ENCODE measurements around the gene MCAT. TPM values are rescaled to one million over a fixed set of nuclear protein-coding genes. Genes with fewer than 3 reads are reported as not detected.

MCAT gene
- total RNA-seq, 1 experiment from 2014 or later, result 23.9 TPM

DNA sequence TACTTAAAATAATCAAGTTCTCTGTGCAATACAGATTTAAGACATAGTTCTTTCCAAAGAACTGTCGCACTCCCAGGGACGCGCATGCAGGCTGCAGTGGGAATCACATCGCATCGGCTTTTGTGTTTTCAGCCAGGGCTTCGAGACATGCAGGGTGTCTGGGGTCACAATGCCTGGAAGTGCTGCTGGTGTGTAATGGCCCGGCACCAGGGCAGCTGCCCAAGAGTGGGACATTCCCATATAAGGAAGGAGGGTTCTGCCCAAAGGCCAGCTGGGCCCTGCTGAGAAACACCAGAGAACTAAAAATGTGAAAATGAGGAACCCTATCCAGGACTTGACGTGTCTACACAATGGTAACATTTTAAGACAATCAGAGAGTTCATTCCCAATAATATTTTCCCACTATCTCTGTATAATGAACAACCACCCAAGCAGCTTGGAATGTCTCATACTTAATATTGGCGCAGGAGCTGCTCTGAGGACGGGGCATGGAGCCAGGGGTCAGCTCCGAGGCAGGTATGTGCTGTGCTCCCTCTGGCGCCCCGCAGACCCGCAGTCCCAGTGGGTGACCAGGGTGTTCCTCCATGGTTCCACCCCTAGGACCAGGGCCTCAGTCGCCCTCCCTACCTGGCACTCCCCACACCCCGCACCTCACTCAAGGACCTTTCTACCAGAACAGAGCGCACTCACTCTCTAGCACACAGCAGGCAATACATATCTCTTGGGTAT, 11.3 kb downstream of the MCAT start:
- peaks cover 87% of the 10 kb centered on the region for H3K36me3 Mint-ChIP-seq (ENCODE audit: insufficient read depth, unreplicated experiment)
- BruUV-seq (replicated peaks), result no TSS peak
- CTCF ChIA-PET, result no interaction called here
- H3K27ac Mint-ChIP-seq (ENCODE audit: unreplicated experiment), result peak overlapping the region; percentile 61
- no peak for DNase-seq
- peaks cover 25% of the 10 kb centered on the region for H3K4me1 Mint-ChIP-seq (ENCODE audit: low read depth, unreplicated experiment)
- no peaks in the 10 kb centered on the region for H3K27me3 Mint-ChIP-seq (ENCODE audit: unreplicated experiment)
- TF ChIP-seq, protein P1, sequence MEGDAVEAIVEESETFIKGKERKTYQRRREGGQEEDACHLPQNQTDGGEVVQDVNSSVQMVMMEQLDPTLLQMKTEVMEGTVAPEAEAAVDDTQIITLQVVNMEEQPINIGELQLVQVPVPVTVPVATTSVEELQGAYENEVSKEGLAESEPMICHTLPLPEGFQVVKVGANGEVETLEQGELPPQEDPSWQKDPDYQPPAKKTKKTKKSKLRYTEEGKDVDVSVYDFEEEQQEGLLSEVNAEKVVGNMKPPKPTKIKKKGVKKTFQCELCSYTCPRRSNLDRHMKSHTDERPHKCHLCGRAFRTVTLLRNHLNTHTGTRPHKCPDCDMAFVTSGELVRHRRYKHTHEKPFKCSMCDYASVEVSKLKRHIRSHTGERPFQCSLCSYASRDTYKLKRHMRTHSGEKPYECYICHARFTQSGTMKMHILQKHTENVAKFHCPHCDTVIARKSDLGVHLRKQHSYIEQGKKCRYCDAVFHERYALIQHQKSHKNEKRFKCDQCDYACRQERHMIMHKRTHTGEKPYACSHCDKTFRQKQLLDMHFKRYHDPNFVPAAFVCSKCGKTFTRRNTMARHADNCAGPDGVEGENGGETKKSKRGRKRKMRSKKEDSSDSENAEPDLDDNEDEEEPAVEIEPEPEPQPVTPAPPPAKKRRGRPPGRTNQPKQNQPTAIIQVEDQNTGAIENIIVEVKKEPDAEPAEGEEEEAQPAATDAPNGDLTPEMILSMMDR (IDR thresholded peaks at IDR 0.05; ENCODE audit: unreplicated experiment), result no peak
- intact Hi-C loops (cut with micrococcal nuclease; ENCODE audit: unreplicated experiment), result no loop called here
- no peaks in the 10 kb centered on the region for H3K9me3 Mint-ChIP-seq (ENCODE audit: low read depth, unreplicated experiment)
- no peak overlapping the region for H3K4me3 Mint-ChIP-seq (ENCODE audit: low read depth, unreplicated experiment)

DNA sequence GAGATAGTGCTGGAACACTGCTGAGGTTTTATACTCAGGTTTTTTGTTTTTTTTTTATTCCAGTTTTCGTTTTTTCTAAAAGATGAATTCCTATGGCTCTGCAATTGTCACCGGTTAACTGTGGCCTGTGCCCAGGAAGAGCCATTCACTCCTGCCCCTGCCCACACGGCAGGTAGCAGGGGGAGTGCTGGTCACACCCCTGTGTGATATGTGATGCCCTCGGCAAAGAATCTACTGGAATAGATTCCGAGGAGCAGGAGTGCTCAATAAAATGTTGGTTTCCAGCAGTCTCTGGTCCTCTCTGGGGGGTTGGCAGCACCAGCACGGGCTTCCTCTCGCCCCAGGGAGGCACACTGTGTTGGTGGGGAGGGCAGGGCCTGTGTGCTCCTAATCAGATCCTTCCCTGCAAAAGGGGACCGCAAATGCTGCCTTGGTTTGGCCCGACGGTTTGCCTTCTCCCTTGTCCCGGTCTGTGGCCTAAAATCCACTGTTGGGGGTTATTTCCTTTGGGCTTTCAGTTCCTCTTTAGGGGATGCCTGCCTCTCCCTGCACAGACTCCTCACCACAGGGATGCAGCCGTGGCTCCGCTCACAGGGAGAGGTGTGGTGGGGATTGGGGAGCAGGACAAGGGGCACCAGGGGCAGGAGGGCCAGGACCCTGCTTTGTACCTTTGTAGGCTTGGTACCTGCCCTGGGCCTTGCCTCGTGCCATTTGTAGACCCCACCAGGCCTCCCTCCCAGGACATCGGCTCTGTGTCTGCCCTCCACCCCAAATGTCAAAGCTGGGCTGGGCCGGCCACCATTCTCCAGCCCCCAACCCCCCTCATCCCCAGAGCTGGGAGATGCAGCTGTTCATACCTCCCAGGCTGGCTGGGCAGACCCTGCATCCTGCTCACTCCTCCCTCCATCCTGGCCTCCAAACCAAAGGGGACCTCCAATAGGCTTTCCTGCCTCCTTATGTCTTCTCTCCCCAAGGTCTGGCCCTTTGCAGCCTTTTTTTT, 13.5 kb downstream of the MCAT start:
- peaks cover 31% of the 10 kb centered on the region for H3K4me1 Mint-ChIP-seq (ENCODE audit: low read depth, unreplicated experiment)
- no peak for DNase-seq
- no TSS peak for BruUV-seq (replicated peaks)
- H3K36me3 Mint-ChIP-seq (ENCODE audit: insufficient read depth, unreplicated experiment), result peaks cover 84% of the 10 kb centered on the region
- no peaks in the 10 kb centered on the region for H3K27me3 Mint-ChIP-seq (ENCODE audit: unreplicated experiment)
- TF ChIP-seq, protein P1 (IDR thresholded peaks at IDR 0.05; ENCODE audit: unreplicated experiment), result no peak
- CTCF ChIA-PET, result interaction anchor here (0.7 kb wide), 1 partner anchor 290 kb away, joined by 3 read pairs; no protein-coding TSS in a partner anchor
- peak overlapping the region; percentile 99 for H3K4me3 Mint-ChIP-seq (ENCODE audit: low read depth, unreplicated experiment)
- intact Hi-C loops (cut with micrococcal nuclease; ENCODE audit: unreplicated experiment), result no loop called here
- no peaks in the 10 kb centered on the region for H3K9me3 Mint-ChIP-seq (ENCODE audit: low read depth, unreplicated experiment)
- H3K27ac Mint-ChIP-seq (ENCODE audit: unreplicated experiment), result peak overlapping the region; percentile 94

DNA sequence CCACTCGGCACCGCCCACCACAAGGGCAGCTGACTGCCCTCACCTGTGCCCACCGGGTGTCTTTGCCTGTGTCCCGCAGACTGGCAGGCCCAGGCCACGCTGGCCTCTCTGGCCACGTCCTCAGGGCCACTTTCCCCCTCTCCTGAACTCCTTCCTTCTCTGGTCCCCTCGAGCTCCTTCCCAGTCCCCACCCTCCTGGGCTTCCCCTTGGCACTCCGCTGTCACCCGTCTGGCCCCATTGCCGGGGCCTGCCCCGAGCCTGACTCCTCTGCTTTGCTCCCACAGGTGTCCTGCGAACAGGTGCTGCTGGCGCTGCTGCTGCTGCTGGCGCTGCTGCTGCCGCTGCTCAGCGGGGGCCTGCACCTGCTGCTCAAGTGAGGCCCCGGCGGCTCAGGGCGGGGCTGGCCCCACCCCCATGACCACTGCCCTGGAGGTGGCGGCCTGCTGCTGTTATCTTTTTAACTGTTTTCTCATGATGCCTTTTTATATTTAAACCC, 14.2 kb downstream of the MCAT start:
- peak; percentile 75 for DNase-seq
- intact Hi-C loops (cut with micrococcal nuclease; ENCODE audit: unreplicated experiment), result no loop called here
- TF ChIP-seq, protein P1 (IDR thresholded peaks at IDR 0.05; ENCODE audit: unreplicated experiment), result no peak
- CTCF ChIA-PET, result interaction anchor here (0.7 kb wide), 1 partner anchor 291 kb away, joined by 3 read pairs; no protein-coding TSS in a partner anchor
- no peaks in the 10 kb centered on the region for H3K9me3 Mint-ChIP-seq (ENCODE audit: low read depth, unreplicated experiment)
- peak overlapping the region; percentile 94 for H3K27ac Mint-ChIP-seq (ENCODE audit: unreplicated experiment)
- no TSS peak for BruUV-seq (replicated peaks)
- peaks cover 31% of the 10 kb centered on the region for H3K4me1 Mint-ChIP-seq (ENCODE audit: low read depth, unreplicated experiment)
- H3K4me3 Mint-ChIP-seq (ENCODE audit: low read depth, unreplicated experiment), result peak overlapping the region; percentile 99
- no peaks in the 10 kb centered on the region for H3K27me3 Mint-ChIP-seq (ENCODE audit: unreplicated experiment)
- peaks cover 84% of the 10 kb centered on the region for H3K36me3 Mint-ChIP-seq (ENCODE audit: insufficient read depth, unreplicated experiment)

DNA sequence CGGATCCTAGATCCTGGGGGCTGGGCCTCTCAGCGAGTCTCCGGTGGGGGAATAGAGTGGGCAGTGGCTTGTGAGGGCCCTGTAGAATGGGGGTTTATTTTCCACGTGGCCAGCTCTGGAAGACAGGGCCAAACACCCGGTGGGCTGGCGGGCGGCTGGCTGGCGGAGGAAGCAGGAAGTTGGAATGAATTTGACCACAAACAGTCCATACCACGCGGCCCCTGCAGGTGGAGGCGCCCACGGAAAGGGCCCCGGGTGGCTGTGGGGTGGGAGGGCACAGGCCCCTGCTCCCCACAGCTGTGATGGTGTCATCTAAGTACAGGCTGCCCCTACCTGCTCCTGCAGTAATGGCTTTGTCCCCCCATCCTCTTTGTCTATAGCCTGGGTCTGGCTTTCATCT, 15.1 kb downstream of the MCAT start:
- BruUV-seq (replicated peaks), result TSS peak; percentile 49
- Mint-ChIP-seq H3K36me3 (ENCODE audit: insufficient read depth, unreplicated experiment) (peaks cover 81% of the 10 kb centered on the region), H3K4me1 (ENCODE audit: low read depth, unreplicated experiment) (peaks cover 33% of the 10 kb centered on the region), H3K9me3 (ENCODE audit: low read depth, unreplicated experiment) (no peaks in the 10 kb centered on the region), H3K27ac (ENCODE audit: unreplicated experiment) (peak overlapping the region; percentile 94), H3K4me3 (ENCODE audit: low read depth, unreplicated experiment) (peak overlapping the region; percentile 99), H3K27me3 (ENCODE audit: unreplicated experiment) (no peaks in the 10 kb centered on the region)
- TF ChIP-seq, protein P1 (IDR thresholded peaks at IDR 0.05; ENCODE audit: unreplicated experiment), result peak; percentile 23
- DNase-seq, result peak; percentile 44
- intact Hi-C loops (cut with micrococcal nuclease; ENCODE audit: unreplicated experiment), result no loop called here
- CTCF ChIA-PET, result interaction anchor here (1.5 to 2.2 kb wide), 2 partner anchors 11 to 13 kb away, joined by 5 to 11 read pairs; no protein-coding TSS in a partner anchor
